Cardiac muscle cell (in vitro differentiated cells and primary cell): Measurements from ENCODE around the gene MAN2A2. TPM values are rescaled to one million over a fixed set of nuclear protein-coding genes. Genes with fewer than 3 reads are reported as not detected.
A peak's percentile ranks its signal among the peaks of the same experiment; 100 is the strongest.

Source experiments
- DNase-seq, 2 donors: peaks; one replicate each; pipeline versions ENCODE4 v3.0.0 to v3.0.0-alpha.2; 2010 to 2017; ENCODE audit warnings: low read depth in 1 of 2, low spot score in 1 of 2
- H3K27ac ChIP-seq: fragments of 200-600 bp; sonication (generic); 2 replicates; pipeline ENCODE4 v1.5.1; 2016
- H3K27me3 ChIP-seq: fragments of 200-600 bp; sonication (generic); 2 replicates; pipeline ENCODE4 v1.6.0; 2016; ENCODE audit warnings: control low read depth
- H3K36me3 ChIP-seq: fragments of 200-600 bp; sonication (generic); 2 replicates; pipeline ENCODE4 v1.5.1; 2016; ENCODE audit warnings: control low read depth
- H3K4me1 ChIP-seq: fragments of 200-600 bp; sonication (generic); 2 replicates; pipeline ENCODE4 v1.8.1; 2017; ENCODE audit warnings: low read depth, mild to moderate bottlenecking, mixed run types
- H3K4me3 ChIP-seq: fragments of 200-600 bp; sonication (generic); 2 replicates; pipeline ENCODE4 v1.5.1; 2016; ENCODE audit warnings: mild to moderate bottlenecking
- H3K9me3 ChIP-seq: fragments of 200-600 bp; sonication (generic); 2 replicates; pipeline ENCODE4 v1.5.1; 2017; ENCODE audit warnings: low read depth, mild to moderate bottlenecking, control low read depth
- polyA plus RNA-seq: library from polyadenylated mRNA; unstranded; fragments of >200 nt; fragmentation: Nextera tagmentation; extraction: Ambion mirVana; gene quantifications from 2 replicates; pipeline ENCODE4 v1.2.1, GENCODE V29; 2016
- total RNA-seq: library from RNA; depleted of rRNA; stranded (reverse); fragments of >200 nt; gene quantifications from 2 replicates; pipeline ENCODE4 v1.2.3, GENCODE V29; 2016
- TF ChIP-seq, protein P1 (sequence below): IDR thresholded peaks from 2 replicates; pipeline ENCODE4 v1.5.1; 2012; ENCODE audit warnings: low read depth, mild to moderate bottlenecking, low read length

MAN2A2 gene
- total and polyA plus RNA-seq, 2 experiments from 2014 or later, result 53.0 to 54.3 TPM

DNA sequence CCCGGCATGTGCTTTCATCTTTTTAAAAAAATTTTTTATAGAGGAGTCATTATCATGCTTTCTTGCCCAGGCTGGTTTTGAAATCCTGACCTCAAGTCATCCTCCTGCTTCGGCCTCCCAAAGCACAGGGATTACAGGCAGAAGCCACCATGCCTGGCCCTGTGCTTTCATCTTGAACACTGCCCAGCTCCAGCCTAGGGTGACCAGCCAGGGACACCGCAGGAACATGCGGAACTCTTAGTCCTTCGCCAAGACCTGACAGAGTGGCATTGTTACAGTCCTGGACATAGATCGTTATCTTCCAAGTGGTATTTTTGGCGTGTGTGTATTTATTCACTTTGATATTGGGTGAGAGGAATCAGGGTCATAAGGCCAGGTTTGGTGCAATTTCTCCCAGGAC is 42.7 kb upstream of the MAN2A2 start:
- no peak overlapping the region for H3K27ac ChIP-seq
- H3K27me3 ChIP-seq, result no peaks in the 10 kb centered on the region
- H3K4me1 ChIP-seq, result peaks cover 9% of the 10 kb centered on the region
- TF ChIP-seq, protein P1, sequence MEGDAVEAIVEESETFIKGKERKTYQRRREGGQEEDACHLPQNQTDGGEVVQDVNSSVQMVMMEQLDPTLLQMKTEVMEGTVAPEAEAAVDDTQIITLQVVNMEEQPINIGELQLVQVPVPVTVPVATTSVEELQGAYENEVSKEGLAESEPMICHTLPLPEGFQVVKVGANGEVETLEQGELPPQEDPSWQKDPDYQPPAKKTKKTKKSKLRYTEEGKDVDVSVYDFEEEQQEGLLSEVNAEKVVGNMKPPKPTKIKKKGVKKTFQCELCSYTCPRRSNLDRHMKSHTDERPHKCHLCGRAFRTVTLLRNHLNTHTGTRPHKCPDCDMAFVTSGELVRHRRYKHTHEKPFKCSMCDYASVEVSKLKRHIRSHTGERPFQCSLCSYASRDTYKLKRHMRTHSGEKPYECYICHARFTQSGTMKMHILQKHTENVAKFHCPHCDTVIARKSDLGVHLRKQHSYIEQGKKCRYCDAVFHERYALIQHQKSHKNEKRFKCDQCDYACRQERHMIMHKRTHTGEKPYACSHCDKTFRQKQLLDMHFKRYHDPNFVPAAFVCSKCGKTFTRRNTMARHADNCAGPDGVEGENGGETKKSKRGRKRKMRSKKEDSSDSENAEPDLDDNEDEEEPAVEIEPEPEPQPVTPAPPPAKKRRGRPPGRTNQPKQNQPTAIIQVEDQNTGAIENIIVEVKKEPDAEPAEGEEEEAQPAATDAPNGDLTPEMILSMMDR, result no peak
- H3K4me3 ChIP-seq, result no peak overlapping the region
- no peak for DNase-seq
- H3K36me3 ChIP-seq, result no peaks in the 10 kb centered on the region
- no peaks in the 10 kb centered on the region for H3K9me3 ChIP-seq

GRCh38 chr15:90860942-90861675 is 42.0 kb upstream of the MAN2A2 start:
- Histone ChIP-seq H3K9me3 (no peaks in the 10 kb centered on the region), H3K36me3 (no peaks in the 10 kb centered on the region), H3K4me3 (no peak overlapping the region), H3K4me1 (peaks cover 9% of the 10 kb centered on the region), H3K27ac (no peak overlapping the region), H3K27me3 (no peaks in the 10 kb centered on the region)
- DNase-seq, result no peak
- TF ChIP-seq, protein P1, result no peak

- Histone ChIP-seq H3K4me3 (no peak overlapping the region), H3K9me3 (no peaks in the 10 kb centered on the region), H3K4me1 (peaks cover 14% of the 10 kb centered on the region), H3K27ac (no peak overlapping the region), H3K36me3 (no peaks in the 10 kb centered on the region), H3K27me3 (no peaks in the 10 kb centered on the region)
- DNase-seq, result no peak
- TF ChIP-seq, protein P1, result no peak
Observed at GRCh38 chr15:90862487-90862886, 40.6 kb upstream of the MAN2A2 start.

GRCh38 chr15:90862964-90863778 is 39.9 kb upstream of the MAN2A2 start:
- no peaks in the 10 kb centered on the region for H3K36me3 ChIP-seq
- peaks cover 14% of the 10 kb centered on the region for H3K4me1 ChIP-seq
- H3K27me3 ChIP-seq, result no peaks in the 10 kb centered on the region
- TF ChIP-seq, protein P1, result no peak
- H3K9me3 ChIP-seq, result no peaks in the 10 kb centered on the region
- no peak overlapping the region for H3K4me3 ChIP-seq
- peak in 1 of 2 donors; percentile 57 for DNase-seq
- no peak overlapping the region for H3K27ac ChIP-seq

- Histone ChIP-seq H3K27ac (no peak overlapping the region), H3K36me3 (no peaks in the 10 kb centered on the region), H3K9me3 (no peaks in the 10 kb centered on the region), H3K4me1 (peaks cover 17% of the 10 kb centered on the region), H3K27me3 (no peaks in the 10 kb centered on the region), H3K4me3 (no peak overlapping the region)
- TF ChIP-seq, protein P1, result no peak
- no peak for DNase-seq
Observed at GRCh38 chr15:90863987-90864386, 39.1 kb upstream of the MAN2A2 start.
